ENCODE measurements around the gene ARPC2.

ARPC2 gene

GRCh38 chr2:218278531-218279360 is 61.8 kb downstream of the ARPC2 start:
- no peak for DNase-seq
- in situ Hi-C loops (cut with HindIII; ENCODE audit: low pct_ligation_motif_present, low pct_unique_long_range_greater_than_20kb, low sequenced_read_pairs) = no loop called here

- DNase-seq = no peak
- in situ Hi-C loops (cut with HindIII; ENCODE audit: low pct_ligation_motif_present, low pct_unique_long_range_greater_than_20kb, low sequenced_read_pairs) = no loop called here
Measured at GRCh38 chr2:218280260-218280870, 63.4 kb downstream of the ARPC2 start.

GRCh38 chr2:218281449-218281848 is 64.5 kb downstream of the ARPC2 start:
- no peak for DNase-seq
- in situ Hi-C loops (cut with HindIII; ENCODE audit: low pct_ligation_motif_present, low pct_unique_long_range_greater_than_20kb, low sequenced_read_pairs) = no loop called here

- in situ Hi-C loops (cut with HindIII; ENCODE audit: low pct_ligation_motif_present, low pct_unique_long_range_greater_than_20kb, low sequenced_read_pairs) = no loop called here
- no peak for DNase-seq
Measured at GRCh38 chr2:218282173-218282991, 65.4 kb downstream of the ARPC2 start.

GRCh38 chr2:218284106-218284811 is 67.3 kb downstream of the ARPC2 start:
- in situ Hi-C loops (cut with HindIII; ENCODE audit: low pct_ligation_motif_present, low pct_unique_long_range_greater_than_20kb, low sequenced_read_pairs) = no loop called here
- peak; percentile 56 for DNase-seq

GRCh38 chr2:218285604-218286003 is 68.6 kb downstream of the ARPC2 start:
- in situ Hi-C loops (cut with HindIII; ENCODE audit: low pct_ligation_motif_present, low pct_unique_long_range_greater_than_20kb, low sequenced_read_pairs) = no loop called here
- no peak for DNase-seq

- in situ Hi-C loops (cut with HindIII; ENCODE audit: low pct_ligation_motif_present, low pct_unique_long_range_greater_than_20kb, low sequenced_read_pairs) = no loop called here
- peak; percentile 96 for DNase-seq
Measured at GRCh38 chr2:218286570-218287459, 69.8 kb downstream of the ARPC2 start.

- in situ Hi-C loops (cut with HindIII; ENCODE audit: low pct_ligation_motif_present, low pct_unique_long_range_greater_than_20kb, low sequenced_read_pairs) = no loop called here
- DNase-seq = no peak
Measured at GRCh38 chr2:218289639-218290315, 72.8 kb downstream of the ARPC2 start.

GRCh38 chr2:218290316-218291261 is 73.6 kb downstream of the ARPC2 start:
- no peak for DNase-seq
- in situ Hi-C loops (cut with HindIII; ENCODE audit: low pct_ligation_motif_present, low pct_unique_long_range_greater_than_20kb, low sequenced_read_pairs) = no loop called here

- in situ Hi-C loops (cut with HindIII; ENCODE audit: low pct_ligation_motif_present, low pct_unique_long_range_greater_than_20kb, low sequenced_read_pairs) = no loop called here
- peak; percentile 22 for DNase-seq
Measured at GRCh38 chr2:218291318-218292047, 74.5 kb downstream of the ARPC2 start.

- in situ Hi-C loops (cut with HindIII; ENCODE audit: low pct_ligation_motif_present, low pct_unique_long_range_greater_than_20kb, low sequenced_read_pairs) = no loop called here
Measured at GRCh38 chr2:218292048-218293014, 75.3 kb downstream of the ARPC2 start, which contains the start of gene TMBIM1. Gene TMBIM1 (minus strand): TSS chr2:218292503. CDS start chr2:218282141, 10,362 bp downstream.

GRCh38 chr2:218293715-218294429 is 76.9 kb downstream of the ARPC2 start:
- DNase-seq = no peak
- in situ Hi-C loops (cut with HindIII; ENCODE audit: low pct_ligation_motif_present, low pct_unique_long_range_greater_than_20kb, low sequenced_read_pairs) = no loop called here

More at GRCh38 chr2:218292048-218293014, 75.3 kb downstream of the ARPC2 start, which contains the start of gene TMBIM1:
- peak; percentile 79 for DNase-seq

GRCh38 chr2:218294430-218295022 is 77.5 kb downstream of the ARPC2 start:
- no peak for DNase-seq
- in situ Hi-C loops (cut with HindIII; ENCODE audit: low pct_ligation_motif_present, low pct_unique_long_range_greater_than_20kb, low sequenced_read_pairs) = no loop called here
